PFSK-1 (cell line): Measurements from ENCODE around the gene PRDX5.

Experiments
- POLR2AphosphoS5 ChIP-seq: IDR thresholded peaks from 2 replicates; pipeline ENCODE4 v1.6.1; 2012; ENCODE audit warnings: low read depth, mild to moderate bottlenecking, control low read depth, low read length, moderate library complexity
- TAF1 ChIP-seq: IDR thresholded peaks from 2 replicates; pipeline ENCODE4 v1.6.1; 2012; ENCODE audit warnings: low read length, control low read depth, borderline replicate concordance; ENCODE audit not compliant: insufficient read depth

GRCh38 chr11:64320556-64320955 lies 2.6 kb downstream of the PRDX5 start:
- no peak for TF ChIP-seq POLR2AphosphoS5
- TF ChIP-seq TAF1, result no peak
